Ovary (tissue), 3 donors: ENCODE results near the gene SERINC5.

Experiments used
- CTCF ChIP-seq, 3 donors: fragments of 450-650 bp in 2 of 3; fragments of 200-600 bp in 1 of 3; IDR thresholded peaks; one replicate each; pipeline versions ENCODE4 v1.5.1 to v1.8.0; 2016 to 2022; ENCODE audit warnings: antibody characterized with exemption in 3 of 3, mild to moderate bottlenecking in 1 of 3
- POLR2A ChIP-seq: fragments of 450-650 bp; IDR thresholded peaks from one replicate; pipeline ENCODE4 v1.6.1; 2017; ENCODE audit warnings: antibody characterized with exemption, mild to moderate bottlenecking, moderate library complexity
- donor health status: DM: no; HTN: no; CAD: no.

GRCh38 chr5:80206282-80206681, 49.6 kb downstream of the SERINC5 start:
- TF ChIP-seq POLR2A (no peak), CTCF (IDR thresholded peaks at IDR 0.05) (no peak)
